ENCODE results near the gene CLIP2.
"Not testable (repeated sequence)": the region's sequence is repeated elsewhere in the genome, so short reads cannot be mapped to it uniquely, and the experiment has no call there.

Gene CLIP2

GRCh38 chr7:74311305-74311744 lies 22.1 kb downstream of the CLIP2 start:
- DNase-seq (ENCODE audit: insufficient read length, low spot score) (no peak), FAIRE-seq (no peak)
- TF ChIP-seq CTCF (IDR thresholded peaks at IDR 0.05; ENCODE audit: insufficient read depth, missing control alignments), result no peak

- no peak for TF ChIP-seq CTCF (IDR thresholded peaks at IDR 0.05; ENCODE audit: insufficient read depth, missing control alignments)
- FAIRE-seq (no peak), DNase-seq (ENCODE audit: insufficient read length, low spot score) (no peak)
These were observed 23.3 kb downstream of the CLIP2 start for GRCh38 chr7:74312418-74313028.

- not testable (repeated sequence) for FAIRE-seq; DNase-seq (ENCODE audit: insufficient read length, low spot score)
These were observed 26.7 kb downstream of the CLIP2 start for GRCh38 chr7:74315891-74316290.

GRCh38 chr7:74317146-74317782 lies 28.1 kb downstream of the CLIP2 start:
- FAIRE-seq, result no peak
- no peak for DNase-seq (ENCODE audit: insufficient read length, low spot score)
- no peak for TF ChIP-seq CTCF (IDR thresholded peaks at IDR 0.05; ENCODE audit: insufficient read depth, missing control alignments)

- no peak for FAIRE-seq
- no peak for DNase-seq (ENCODE audit: insufficient read length, low spot score)
- no peak for TF ChIP-seq CTCF (IDR thresholded peaks at IDR 0.05; ENCODE audit: insufficient read depth, missing control alignments)
These were observed 28.8 kb downstream of the CLIP2 start for GRCh38 chr7:74318043-74318442.

- DNase-seq (ENCODE audit: insufficient read length, low spot score), result no peak
- no peak for FAIRE-seq
- TF ChIP-seq CTCF (IDR thresholded peaks at IDR 0.05; ENCODE audit: insufficient read depth, missing control alignments), result no peak
These were observed 31.5 kb downstream of the CLIP2 start for GRCh38 chr7:74320645-74321221.

- not testable (repeated sequence) for FAIRE-seq
These were observed 33.7 kb downstream of the CLIP2 start for GRCh38 chr7:74322892-74323291.

GRCh38 chr7:74324531-74325209 lies 35.5 kb downstream of the CLIP2 start:
- TF ChIP-seq CTCF (IDR thresholded peaks at IDR 0.05; ENCODE audit: insufficient read depth, missing control alignments), result no peak
- no peak for DNase-seq (ENCODE audit: insufficient read length, low spot score)
- no peak for FAIRE-seq

More at GRCh38 chr7:74322892-74323291, 33.7 kb downstream of the CLIP2 start:
- DNase-seq (ENCODE audit: insufficient read length, low spot score), result not testable (repeated sequence)

Data from D721Med (cell line).